NCI-H1092 treated with DMSO at 0.1 percent for 48 hours (cell line): ENCODE measurements around the gene PAQR9.

Experiments used
- DNase-seq: peaks from one replicate; lab custom pipeline; 2025; lab: John Stamatoyannopoulos, UW

Gene PAQR9

GRCh38 chr3:142982038-142982773 is 18.7 kb upstream of the PAQR9 start:
- no peak for DNase-seq

GRCh38 chr3:142981108-142981507 is 17.6 kb upstream of the PAQR9 start:
- DNase-seq = no peak

- DNase-seq = no peak
These were observed 13.9 kb upstream of the PAQR9 start for GRCh38 chr3:142977399-142977728.

GRCh38 chr3:142976621-142977398 is 13.3 kb upstream of the PAQR9 start:
- no peak for DNase-seq

GRCh38 chr3:142975316-142975995 is 12.0 kb upstream of the PAQR9 start:
- DNase-seq = no peak

- DNase-seq = no peak
These were observed 9.9 kb upstream of the PAQR9 start for GRCh38 chr3:142973217-142974009.

GRCh38 chr3:142972092-142972753 is 8.7 kb upstream of the PAQR9 start:
- DNase-seq = no peak

GRCh38 chr3:142971431-142971830 is 8.0 kb upstream of the PAQR9 start:
- DNase-seq = no peak

GRCh38 chr3:142968319-142969025 is 5.0 kb upstream of the PAQR9 start:
- DNase-seq = no peak

- no peak for DNase-seq
These were observed 3.3 kb upstream of the PAQR9 start for GRCh38 chr3:142966808-142967207.

GRCh38 chr3:142965581-142965980 is 2.1 kb upstream of the PAQR9 start:
- no peak for DNase-seq

- no peak for DNase-seq
These were observed 299 bp downstream of the PAQR9 start for GRCh38 chr3:142963234-142963515.

GRCh38 chr3:142962520-142963233 is 797 bp downstream of the PAQR9 start:
- DNase-seq = no peak

GRCh38 chr3:142962175-142962519 is 1.3 kb downstream of the PAQR9 start:
- DNase-seq = no peak

- DNase-seq = no peak
These were observed 1.9 kb downstream of the PAQR9 start for GRCh38 chr3:142961539-142961938.

- DNase-seq = no peak
These were observed 3.1 kb downstream of the PAQR9 start for GRCh38 chr3:142960322-142960850.

- DNase-seq = no peak
These were observed 4.8 kb downstream of the PAQR9 start for GRCh38 chr3:142958707-142959106.

GRCh38 chr3:142953443-142953842 is 10.0 kb downstream of the PAQR9 start:
- no peak for DNase-seq

GRCh38 chr3:142952272-142953193 is 10.9 kb downstream of the PAQR9 start:
- DNase-seq = no peak
